K562 (cell line): ENCODE results near the gene LYPD3.

Experiments used
- BHLHE40 ChIP-seq: IDR thresholded peaks from 2 replicates; pipeline ENCODE4 v1.6.1; 2011; ENCODE audit warnings: low read length, improper control_type of control experiment
- HLTF ChIP-seq: fragments of 450-650 bp; IDR thresholded peaks from 2 replicates; pipeline ENCODE4 v1.6.1; 2016
- SIN3A ChIP-seq, 2 experiments: fragments of 150-350 bp in 1 of 2; IDR thresholded peaks; 2 replicates each; pipeline ENCODE4 v1.6.1; 2011 to 2016; ENCODE audit warnings: borderline replicate concordance in 2 of 2, low read depth in 2 of 2, low read length in 2 of 2, mild to moderate bottlenecking in 2 of 2, moderate library complexity in 2 of 2; ENCODE audit not compliant: control insufficient read depth in 1 of 2
- TF ChIP-seq, protein P1 (sequence below): sonication (generic); formaldehyde crosslinking; IDR thresholded peaks from 2 replicates; pipeline ENCODE4 v1.9.0; 2022; ENCODE audit warnings: mild to moderate bottlenecking, missing genetic modification reagents

DNA sequence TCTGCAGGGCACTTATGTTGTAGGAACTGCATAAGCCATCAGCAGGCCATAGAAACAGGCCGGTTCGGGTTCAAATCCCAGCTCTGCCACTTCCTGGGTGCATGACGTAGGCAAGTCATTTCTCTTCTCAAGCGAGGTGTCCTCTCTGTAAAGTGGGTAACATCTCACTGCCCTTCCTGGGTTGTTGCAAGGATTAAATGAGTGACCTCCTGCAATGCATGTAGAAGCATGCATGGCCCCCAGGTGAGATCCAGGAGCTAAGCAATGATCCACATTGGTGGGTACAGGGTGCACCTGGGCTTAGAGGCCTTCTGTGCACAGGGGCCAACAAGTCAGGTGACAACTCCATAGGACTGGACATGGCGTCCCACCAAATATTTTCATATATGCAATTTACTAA is 25.4 kb upstream of the LYPD3 start:
- TF ChIP-seq, protein P1, sequence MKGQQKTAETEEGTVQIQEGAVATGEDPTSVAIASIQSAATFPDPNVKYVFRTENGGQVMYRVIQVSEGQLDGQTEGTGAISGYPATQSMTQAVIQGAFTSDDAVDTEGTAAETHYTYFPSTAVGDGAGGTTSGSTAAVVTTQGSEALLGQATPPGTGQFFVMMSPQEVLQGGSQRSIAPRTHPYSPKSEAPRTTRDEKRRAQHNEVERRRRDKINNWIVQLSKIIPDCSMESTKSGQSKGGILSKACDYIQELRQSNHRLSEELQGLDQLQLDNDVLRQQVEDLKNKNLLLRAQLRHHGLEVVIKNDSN (CRISPR knock-in tag), result no peak
- no peak for TF ChIP-seq HLTF
- no peak for TF ChIP-seq SIN3A (IDR thresholded peaks at IDR 0.05; ENCODE audit: borderline replicate concordance in 2 of 2, control insufficient read depth in 1 of 2, low read depth in 2 of 2, low read length in 2 of 2)
- TF ChIP-seq BHLHE40, result no peak
